ENCODE data around the gene TCF12. TPM values are rescaled to one million over a fixed set of nuclear protein-coding genes. Genes with fewer than 3 reads are reported as not detected.

The TCF12 gene
- total RNA-seq, 1 donor from 2014 or later, result 84.6 TPM

DNA sequence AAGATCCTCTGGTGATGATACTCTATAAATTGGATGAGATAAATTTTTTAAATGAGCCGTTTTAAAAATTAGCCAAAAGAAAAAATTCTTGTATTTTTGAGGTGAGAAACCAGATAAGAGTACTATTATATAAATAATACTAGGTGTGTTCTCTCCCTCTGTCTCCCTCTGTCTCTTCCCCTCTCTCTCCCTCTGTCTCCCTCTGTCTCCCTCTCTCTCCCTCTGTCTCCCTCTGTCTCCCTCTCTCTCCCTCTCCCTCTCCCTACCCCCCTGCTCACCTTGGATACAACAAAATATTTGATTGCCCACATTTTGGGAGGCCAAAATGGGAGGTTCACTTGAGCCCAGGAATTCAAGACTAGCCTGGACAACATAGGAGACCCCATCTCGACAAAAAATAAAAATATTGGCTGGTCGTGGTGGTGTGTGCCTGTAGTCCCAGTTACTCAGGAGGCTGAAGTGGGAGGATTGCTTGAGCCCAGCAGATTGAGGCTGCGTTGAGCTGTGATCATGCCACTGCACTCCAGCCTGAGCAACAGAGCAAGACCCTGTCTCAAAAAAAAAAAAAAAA is 168.5 kb downstream of the TCF12 start:
- Histone ChIP-seq H3K4me3 (ENCODE audit: low read depth, low read length) (no peak overlapping the region), H3K27me3 (ENCODE audit: control insufficient read depth, insufficient read depth, low read length) (no peaks in the 10 kb centered on the region), H3K36me3 (ENCODE audit: control insufficient read depth, insufficient read depth, low read length) (no peaks in the 10 kb centered on the region)
- DNase-seq (ENCODE audit: low read depth), result no peak
- TF ChIP-seq, protein P1, sequence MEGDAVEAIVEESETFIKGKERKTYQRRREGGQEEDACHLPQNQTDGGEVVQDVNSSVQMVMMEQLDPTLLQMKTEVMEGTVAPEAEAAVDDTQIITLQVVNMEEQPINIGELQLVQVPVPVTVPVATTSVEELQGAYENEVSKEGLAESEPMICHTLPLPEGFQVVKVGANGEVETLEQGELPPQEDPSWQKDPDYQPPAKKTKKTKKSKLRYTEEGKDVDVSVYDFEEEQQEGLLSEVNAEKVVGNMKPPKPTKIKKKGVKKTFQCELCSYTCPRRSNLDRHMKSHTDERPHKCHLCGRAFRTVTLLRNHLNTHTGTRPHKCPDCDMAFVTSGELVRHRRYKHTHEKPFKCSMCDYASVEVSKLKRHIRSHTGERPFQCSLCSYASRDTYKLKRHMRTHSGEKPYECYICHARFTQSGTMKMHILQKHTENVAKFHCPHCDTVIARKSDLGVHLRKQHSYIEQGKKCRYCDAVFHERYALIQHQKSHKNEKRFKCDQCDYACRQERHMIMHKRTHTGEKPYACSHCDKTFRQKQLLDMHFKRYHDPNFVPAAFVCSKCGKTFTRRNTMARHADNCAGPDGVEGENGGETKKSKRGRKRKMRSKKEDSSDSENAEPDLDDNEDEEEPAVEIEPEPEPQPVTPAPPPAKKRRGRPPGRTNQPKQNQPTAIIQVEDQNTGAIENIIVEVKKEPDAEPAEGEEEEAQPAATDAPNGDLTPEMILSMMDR (IDR thresholded peaks at IDR 0.05; ENCODE audit: insufficient read depth, low read length, poor library complexity, severe bottlenecking), result no peak

DNA sequence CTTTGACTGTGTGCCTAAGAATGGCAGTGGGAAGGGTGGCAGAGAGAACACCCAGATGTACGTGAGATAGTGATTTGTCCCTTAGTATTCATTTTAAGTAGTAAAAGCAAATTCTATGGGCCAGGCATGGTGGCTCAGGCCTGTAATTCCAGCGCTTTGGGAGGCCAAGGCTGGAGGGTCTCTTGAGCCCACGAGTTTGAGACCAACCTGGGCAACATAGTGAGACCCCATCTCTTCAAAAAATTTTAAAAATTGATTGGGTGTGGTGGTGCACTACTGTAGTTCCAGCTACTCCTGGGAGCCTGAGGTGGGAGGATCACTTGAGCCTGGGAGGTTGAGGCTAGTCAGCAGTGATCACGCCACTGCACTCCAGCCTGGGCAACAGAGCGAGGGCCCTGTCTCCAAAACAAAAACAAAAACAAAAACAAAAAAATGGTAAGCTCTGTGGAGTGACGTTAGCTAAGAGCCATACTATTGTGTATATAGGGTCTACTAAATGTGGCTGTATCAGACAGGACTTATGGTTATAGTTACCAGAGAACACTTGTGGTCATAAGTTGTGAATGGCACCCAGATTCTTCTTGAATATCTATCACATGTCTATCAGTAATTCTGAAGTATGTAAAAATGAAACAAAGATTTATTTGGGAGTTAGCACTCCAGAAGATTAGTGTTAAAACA is 171.5 kb downstream of the TCF12 start:
- no peak overlapping the region for H3K4me3 ChIP-seq (ENCODE audit: low read depth, low read length)
- TF ChIP-seq, protein P1 (IDR thresholded peaks at IDR 0.05; ENCODE audit: insufficient read depth, low read length, poor library complexity, severe bottlenecking), result no peak

DNA sequence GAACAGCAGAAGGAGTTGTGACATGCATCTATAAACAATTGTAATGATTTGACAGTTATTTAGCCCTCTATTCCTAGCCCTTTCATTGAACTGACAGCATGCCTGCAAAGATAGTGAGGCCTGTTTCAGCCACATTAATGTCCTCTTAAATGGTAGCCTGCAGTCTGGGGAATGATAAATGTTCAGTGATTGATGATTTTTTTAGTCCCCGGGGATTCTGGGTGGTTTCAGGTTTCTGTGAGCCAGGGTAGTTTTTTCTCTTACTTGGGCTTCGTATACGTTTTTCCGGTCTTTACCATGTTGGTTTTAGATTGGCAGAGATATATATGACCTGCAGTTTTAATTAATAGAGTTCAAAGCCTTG is 172.0 kb downstream of the TCF12 start:
- DNase-seq (ENCODE audit: low read depth), result no peak
- H3K27me3 ChIP-seq (ENCODE audit: control insufficient read depth, insufficient read depth, low read length), result no peaks in the 10 kb centered on the region
- H3K36me3 ChIP-seq (ENCODE audit: control insufficient read depth, insufficient read depth, low read length), result no peaks in the 10 kb centered on the region
- TF ChIP-seq, protein P1 (IDR thresholded peaks at IDR 0.05; ENCODE audit: insufficient read depth, low read length, poor library complexity, severe bottlenecking), result no peak
- no peak overlapping the region for H3K4me3 ChIP-seq (ENCODE audit: low read depth, low read length)

More for the DNA sequence above, 171.5 kb downstream of the TCF12 start:
- DNase-seq (ENCODE audit: low read depth), result no peak
- H3K27me3 ChIP-seq (ENCODE audit: control insufficient read depth, insufficient read depth, low read length), result no peaks in the 10 kb centered on the region
- no peaks in the 10 kb centered on the region for H3K36me3 ChIP-seq (ENCODE audit: control insufficient read depth, insufficient read depth, low read length)

DNA sequence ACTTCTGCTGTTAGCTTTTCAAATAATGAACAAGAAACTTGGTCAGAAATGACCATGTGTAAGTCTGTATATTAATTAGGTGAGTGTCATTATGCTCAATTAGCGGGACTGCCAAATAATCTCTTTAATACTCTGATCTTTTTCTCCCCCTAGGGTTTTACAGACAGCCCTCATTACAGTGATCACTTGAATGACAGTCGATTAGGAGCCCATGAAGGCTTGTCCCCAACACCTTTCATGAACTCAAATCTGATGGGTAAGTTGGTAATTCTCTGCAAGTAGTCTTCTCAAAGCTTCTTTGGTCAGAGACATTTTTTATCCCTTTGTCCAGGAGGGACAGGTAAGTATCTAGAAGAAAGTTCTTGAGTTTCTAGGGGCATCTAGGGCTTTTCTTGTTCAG is 173.2 kb downstream of the TCF12 start:
- DNase-seq (ENCODE audit: low read depth), result no peak
- H3K36me3 ChIP-seq (ENCODE audit: control insufficient read depth, insufficient read depth, low read length), result no peaks in the 10 kb centered on the region
- TF ChIP-seq, protein P1 (IDR thresholded peaks at IDR 0.05; ENCODE audit: insufficient read depth, low read length, poor library complexity, severe bottlenecking), result no peak
- H3K27me3 ChIP-seq (ENCODE audit: control insufficient read depth, insufficient read depth, low read length), result no peaks in the 10 kb centered on the region
- H3K4me3 ChIP-seq (ENCODE audit: low read depth, low read length), result no peak overlapping the region

DNA sequence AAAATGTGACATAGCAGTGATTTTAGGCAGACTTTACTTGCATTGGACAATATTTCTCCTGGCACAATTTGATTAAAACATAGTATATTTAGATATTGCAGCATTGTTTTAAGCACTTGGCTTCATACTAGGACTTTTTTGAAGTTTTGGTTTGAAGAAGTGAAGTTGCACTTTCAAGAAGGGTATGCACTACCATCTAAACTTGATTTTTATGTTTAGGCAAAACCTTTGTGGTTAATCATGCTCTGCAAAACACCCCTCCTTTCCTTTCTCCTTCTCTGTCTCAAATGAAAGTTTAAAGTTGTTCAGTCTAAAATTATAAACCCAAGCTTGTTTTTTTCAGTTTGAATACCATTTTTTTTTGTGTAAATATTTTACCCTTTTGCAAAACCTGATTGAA is 173.8 kb downstream of the TCF12 start:
- no peak for DNase-seq (ENCODE audit: low read depth)
- TF ChIP-seq, protein P1 (IDR thresholded peaks at IDR 0.05; ENCODE audit: insufficient read depth, low read length, poor library complexity, severe bottlenecking), result no peak
- H3K27me3 ChIP-seq (ENCODE audit: control insufficient read depth, insufficient read depth, low read length), result no peaks in the 10 kb centered on the region
- no peaks in the 10 kb centered on the region for H3K36me3 ChIP-seq (ENCODE audit: control insufficient read depth, insufficient read depth, low read length)
- H3K4me3 ChIP-seq (ENCODE audit: low read depth, low read length), result no peak overlapping the region

Data from kidney epithelial cell (primary cell).